ENCODE results near the gene DRC1.

DRC1 gene

DNA sequence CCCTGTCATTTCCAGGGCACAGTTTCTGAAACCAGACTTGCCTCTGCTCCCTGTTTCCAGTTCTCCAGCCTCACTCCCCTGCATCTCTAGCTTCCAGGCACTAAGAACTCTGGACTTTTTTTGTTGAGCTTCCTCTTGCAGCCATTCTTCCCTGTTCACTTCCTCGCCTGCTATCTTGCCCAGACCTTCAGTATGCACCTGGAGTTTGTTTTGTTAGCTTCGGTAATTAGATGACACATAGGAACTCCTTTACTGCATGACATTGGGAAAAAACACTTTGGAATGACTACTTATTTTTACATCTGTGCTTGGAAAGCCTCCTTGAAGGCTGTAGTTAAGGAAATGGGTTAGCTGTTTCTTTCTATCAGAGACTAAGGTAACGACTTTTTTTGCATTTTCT is 41.0 kb downstream of the DRC1 start:
- Histone ChIP-seq H3K27ac (no peak overlapping the region), H3K36me3 (ENCODE audit: insufficient read depth, low read length) (no peaks in the 10 kb centered on the region), H3K9ac (ENCODE audit: insufficient read length) (no peak overlapping the region), H3K9me3 (ENCODE audit: low read depth, low read length) (no peaks in the 10 kb centered on the region), H3K4me3 (no peak overlapping the region)
- TF ChIP-seq FOXP2 (optimal IDR thresholded peaks at IDR 0.05; ENCODE audit: control extremely low read depth, extremely low read length, insufficient read depth) (no peak), POLR2AphosphoS5 (IDR thresholded peaks at IDR 0.05; ENCODE audit: borderline replicate concordance, low read depth, low read length) (no peak), EZH2 (IDR thresholded peaks at IDR 0.05) (no peak)
- DNase-seq (ENCODE audit: low read depth, low spot score): no peak

DNA sequence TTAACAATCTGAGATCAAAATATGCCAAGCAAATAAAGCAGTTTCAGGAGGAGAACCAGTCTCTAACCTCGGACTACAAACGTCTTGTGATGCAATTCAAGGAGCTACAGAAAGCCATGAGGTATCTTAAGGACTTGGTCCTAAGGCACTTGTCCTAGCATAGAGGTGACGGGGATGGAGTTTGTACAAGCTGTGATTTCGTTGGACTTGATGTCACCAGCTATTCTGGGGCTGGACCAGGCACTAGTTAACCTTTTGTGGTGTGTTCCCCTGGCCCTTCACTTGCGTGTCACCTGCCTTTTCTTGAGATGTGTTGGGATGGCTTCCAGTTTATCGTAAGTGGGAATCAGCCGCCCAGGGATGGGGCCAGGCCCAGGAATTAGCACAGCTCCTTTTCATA is 42.5 kb downstream of the DRC1 start:
- Histone ChIP-seq H3K9me3 (ENCODE audit: low read depth, low read length) (no peaks in the 10 kb centered on the region), H3K4me3 (no peak overlapping the region), H3K9ac (ENCODE audit: insufficient read length) (no peak overlapping the region), H3K36me3 (ENCODE audit: insufficient read depth, low read length) (no peaks in the 10 kb centered on the region), H3K27ac (no peak overlapping the region)
- no peak for DNase-seq (ENCODE audit: low read depth, low spot score)
- no peak for TF ChIP-seq FOXP2 (optimal IDR thresholded peaks at IDR 0.05; ENCODE audit: control extremely low read depth, extremely low read length, insufficient read depth)
- TF ChIP-seq EZH2 (IDR thresholded peaks at IDR 0.05): no peak

DNA sequence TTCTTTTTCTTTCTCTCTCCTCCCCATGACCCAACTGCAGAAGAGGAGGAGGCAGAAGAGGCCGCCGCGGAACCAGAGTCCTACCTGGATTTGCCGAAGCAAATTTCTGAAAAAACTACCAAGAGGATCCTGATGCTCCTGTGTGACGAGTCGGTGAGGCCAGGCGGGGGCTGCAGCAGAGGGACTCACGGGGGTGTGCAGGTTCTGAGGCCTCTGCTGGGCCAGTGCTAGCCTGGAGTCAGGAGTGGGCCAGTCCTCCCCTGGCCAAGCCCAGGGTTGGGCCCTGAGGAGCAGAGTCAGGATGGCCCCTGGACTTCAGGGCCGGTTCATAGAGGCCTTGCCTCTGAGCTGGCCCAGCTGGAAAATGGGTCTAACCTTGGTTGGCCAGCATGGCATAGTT is 46.9 kb downstream of the DRC1 start:
- no peak for DNase-seq (ENCODE audit: low read depth, low spot score)
- no peak overlapping the region for H3K27ac ChIP-seq
- H3K9me3 ChIP-seq (ENCODE audit: low read depth, low read length): no peaks in the 10 kb centered on the region
- H3K4me3 ChIP-seq: no peak overlapping the region
- H3K36me3 ChIP-seq (ENCODE audit: insufficient read depth, low read length): no peaks in the 10 kb centered on the region
- TF ChIP-seq POLR2AphosphoS5 (IDR thresholded peaks at IDR 0.05; ENCODE audit: borderline replicate concordance, low read depth, low read length) (no peak), FOXP2 (optimal IDR thresholded peaks at IDR 0.05; ENCODE audit: control extremely low read depth, extremely low read length, insufficient read depth) (no peak), EZH2 (IDR thresholded peaks at IDR 0.05) (no peak)
- no peak overlapping the region for H3K9ac ChIP-seq (ENCODE audit: insufficient read length)

DNA sequence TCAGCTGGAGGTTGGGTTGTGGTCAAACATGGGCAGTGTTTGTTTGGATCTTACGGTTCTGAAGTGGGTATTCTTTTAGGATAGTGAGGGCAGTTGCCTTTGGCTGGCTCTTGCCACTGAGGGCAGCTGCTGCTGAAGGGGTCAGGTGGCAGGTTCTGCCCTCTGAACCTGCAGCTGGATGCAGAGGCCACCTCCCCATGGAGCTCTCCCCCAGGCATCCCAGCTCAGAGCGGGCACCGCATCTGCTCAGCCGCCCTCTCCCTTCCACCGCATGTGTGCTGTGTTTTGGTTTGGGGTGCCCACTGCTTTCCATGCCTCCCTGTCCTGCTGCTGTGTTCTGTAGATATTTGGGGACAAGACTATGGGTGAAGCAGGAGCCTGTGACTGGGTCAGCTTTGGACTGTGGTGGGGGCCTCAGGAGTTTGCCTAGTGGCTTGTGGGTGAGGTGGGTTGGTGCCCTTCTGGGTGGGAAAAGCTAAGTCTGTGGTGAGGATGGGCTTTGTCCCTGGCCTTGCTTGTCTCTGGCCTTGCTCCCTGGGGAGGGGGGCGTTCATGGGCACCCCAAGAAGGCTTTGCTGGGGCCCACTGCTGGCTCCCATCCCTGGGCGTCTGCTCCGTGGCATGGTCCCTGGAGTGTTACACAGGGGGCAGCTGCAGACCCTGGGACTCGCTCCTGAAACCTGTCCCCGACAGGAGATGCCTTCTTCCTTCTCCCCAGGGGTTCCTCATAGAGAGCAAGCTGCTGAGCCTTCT is 47.7 kb downstream of the DRC1 start:
- no peak overlapping the region for H3K4me3 ChIP-seq
- no peak for TF ChIP-seq POLR2AphosphoS5 (IDR thresholded peaks at IDR 0.05; ENCODE audit: borderline replicate concordance, low read depth, low read length)
- TF ChIP-seq FOXP2 (optimal IDR thresholded peaks at IDR 0.05; ENCODE audit: control extremely low read depth, extremely low read length, insufficient read depth): no peak
- no peak for TF ChIP-seq EZH2 (IDR thresholded peaks at IDR 0.05)
- no peaks in the 10 kb centered on the region for H3K36me3 ChIP-seq (ENCODE audit: insufficient read depth, low read length)
- no peak overlapping the region for H3K9ac ChIP-seq (ENCODE audit: insufficient read length)
- no peak for DNase-seq (ENCODE audit: low read depth, low spot score)
- H3K9me3 ChIP-seq (ENCODE audit: low read depth, low read length): no peaks in the 10 kb centered on the region
- H3K27ac ChIP-seq: no peak overlapping the region

DNA sequence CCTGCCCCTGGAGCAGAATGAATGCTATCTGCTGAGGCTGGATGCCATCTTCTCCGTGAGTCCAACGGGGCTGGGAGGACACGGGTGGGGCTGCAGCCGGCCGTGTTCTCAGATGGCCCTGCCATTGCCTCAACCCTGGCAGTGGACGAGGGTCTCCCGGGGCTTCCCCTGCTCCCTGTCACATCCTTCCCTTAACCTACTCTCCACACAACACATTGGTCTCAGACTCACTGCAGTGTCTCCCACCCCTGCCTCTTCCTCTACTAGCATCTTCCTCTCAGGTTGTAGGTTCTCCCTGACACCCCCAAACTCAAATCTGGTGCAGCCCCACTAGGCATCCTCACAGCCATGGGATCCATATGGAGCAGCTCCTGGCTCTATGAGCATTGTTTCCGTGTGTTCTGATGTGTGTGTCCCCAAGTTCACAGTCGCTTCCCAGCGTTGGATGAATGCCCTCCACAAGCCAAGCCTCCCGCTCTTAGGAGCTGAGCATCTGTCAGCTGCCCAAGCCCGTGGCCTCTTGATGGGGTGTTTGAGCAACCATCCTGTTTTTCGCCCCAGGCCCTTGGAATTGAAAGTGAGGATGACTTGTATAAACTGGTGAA is 48.4 kb downstream of the DRC1 start:
- no peak for DNase-seq (ENCODE audit: low read depth, low spot score)
- Histone ChIP-seq H3K4me3 (no peak overlapping the region), H3K36me3 (ENCODE audit: insufficient read depth, low read length) (no peaks in the 10 kb centered on the region), H3K9ac (ENCODE audit: insufficient read length) (no peak overlapping the region), H3K27ac (no peak overlapping the region), H3K9me3 (ENCODE audit: low read depth, low read length) (no peaks in the 10 kb centered on the region)
- TF ChIP-seq POLR2AphosphoS5 (IDR thresholded peaks at IDR 0.05; ENCODE audit: borderline replicate concordance, low read depth, low read length): no peak
- TF ChIP-seq EZH2 (IDR thresholded peaks at IDR 0.05): no peak
- TF ChIP-seq FOXP2 (optimal IDR thresholded peaks at IDR 0.05; ENCODE audit: control extremely low read depth, extremely low read length, insufficient read depth): no peak

DNA sequence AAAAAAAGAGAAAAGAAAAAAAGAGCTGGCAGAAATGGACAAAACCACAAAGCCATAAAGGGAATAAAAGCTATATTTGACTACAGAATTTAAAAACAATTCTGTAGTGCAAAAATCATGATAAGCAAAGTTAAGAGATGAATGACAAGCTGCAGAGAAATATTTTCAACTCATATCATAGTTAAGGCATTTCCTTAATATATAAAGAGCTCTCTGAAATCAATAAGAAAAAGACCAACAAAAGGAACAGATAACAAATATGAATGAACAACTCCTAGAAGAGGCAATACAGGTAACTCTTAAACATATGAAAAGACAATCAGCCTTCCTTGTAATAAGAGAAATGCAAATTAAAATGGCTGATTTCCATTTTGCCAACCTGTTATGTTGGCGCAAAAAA is 50.0 kb downstream of the DRC1 start:
- no peak for DNase-seq (ENCODE audit: low read depth, low spot score)
- Histone ChIP-seq H3K36me3 (ENCODE audit: insufficient read depth, low read length) (no peaks in the 10 kb centered on the region), H3K4me3 (no peak overlapping the region), H3K9ac (ENCODE audit: insufficient read length) (no peak overlapping the region), H3K27ac (no peak overlapping the region), H3K9me3 (ENCODE audit: low read depth, low read length) (no peaks in the 10 kb centered on the region)
- TF ChIP-seq EZH2 (IDR thresholded peaks at IDR 0.05): no peak

DNA sequence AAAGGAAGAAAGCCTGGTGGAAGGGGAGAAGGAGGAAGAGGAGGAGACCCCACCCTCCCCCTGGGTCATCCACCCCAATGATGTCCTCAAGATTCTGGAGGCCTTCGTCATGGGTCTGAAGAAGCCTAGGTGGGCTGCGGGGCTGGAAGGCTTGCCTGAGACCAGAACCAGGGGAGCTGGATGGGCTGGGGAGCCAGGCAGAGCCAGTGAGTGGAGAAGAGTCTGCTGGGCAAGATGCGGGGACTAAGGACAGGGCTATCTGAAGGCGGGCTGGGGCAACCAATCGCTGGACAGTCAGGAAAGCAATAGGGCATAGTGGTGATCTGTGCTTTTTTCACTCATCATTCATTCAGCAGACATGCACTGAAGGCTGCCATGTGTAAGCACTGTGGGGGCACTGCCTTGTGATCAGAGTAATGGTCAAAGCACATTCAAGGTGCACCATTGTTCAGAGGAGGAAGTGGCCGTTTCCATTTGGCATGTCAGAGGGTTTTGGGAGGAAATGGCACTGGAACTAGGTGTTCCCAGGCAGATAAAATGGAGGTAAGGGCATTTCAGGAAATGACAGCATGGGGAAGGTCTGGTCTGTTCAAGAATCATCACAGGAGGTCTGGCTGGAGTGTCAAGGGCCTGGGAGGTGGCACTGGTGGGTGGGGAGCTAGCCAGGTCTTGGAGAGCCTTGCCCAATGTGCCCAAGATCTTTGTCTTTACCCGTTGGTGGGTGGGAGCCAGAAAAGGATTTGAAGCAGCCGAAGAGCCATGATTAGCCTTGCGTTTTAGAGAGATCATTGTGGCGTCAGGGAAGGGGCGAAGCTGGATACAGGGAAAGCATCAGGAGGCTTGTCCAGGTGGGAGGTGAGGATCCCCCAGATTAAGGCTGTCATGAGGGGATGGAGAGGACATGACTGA is 52.0 kb downstream of the DRC1 start:
- TF ChIP-seq EZH2 (IDR thresholded peaks at IDR 0.05) (no peak), POLR2AphosphoS5 (IDR thresholded peaks at IDR 0.05; ENCODE audit: borderline replicate concordance, low read depth, low read length) (no peak), FOXP2 (optimal IDR thresholded peaks at IDR 0.05; ENCODE audit: control extremely low read depth, extremely low read length, insufficient read depth) (no peak)
- Histone ChIP-seq H3K4me3 (no peak overlapping the region), H3K27ac (no peak overlapping the region), H3K9me3 (ENCODE audit: low read depth, low read length) (no peaks in the 10 kb centered on the region), H3K9ac (ENCODE audit: insufficient read length) (no peak overlapping the region), H3K36me3 (ENCODE audit: insufficient read depth, low read length) (no peaks in the 10 kb centered on the region)
- no peak for DNase-seq (ENCODE audit: low read depth, low spot score)

DNA sequence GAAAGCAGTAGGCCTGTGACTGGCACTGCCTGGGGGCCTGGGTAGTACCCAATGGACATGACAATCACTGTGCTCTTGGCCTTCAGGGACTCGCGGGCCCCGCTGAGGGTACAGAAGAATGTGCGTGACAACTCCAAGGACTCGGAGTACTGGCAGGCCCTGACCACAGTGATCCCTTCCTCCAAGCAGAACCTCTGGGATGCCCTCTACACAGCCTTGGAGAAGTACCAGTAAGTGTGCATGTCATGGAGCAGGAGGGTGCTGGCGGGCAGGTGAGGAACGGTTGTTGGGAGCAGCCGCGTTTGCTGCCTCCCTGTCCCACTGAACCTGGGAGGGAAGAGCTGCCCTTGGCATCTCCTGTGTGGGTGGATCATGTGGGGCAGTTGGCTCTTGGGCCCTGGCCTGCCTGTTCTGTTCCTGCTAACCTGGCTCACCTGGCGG is 52.9 kb downstream of the DRC1 start:
- no peaks in the 10 kb centered on the region for H3K36me3 ChIP-seq (ENCODE audit: insufficient read depth, low read length)
- no peak overlapping the region for H3K4me3 ChIP-seq
- TF ChIP-seq FOXP2 (optimal IDR thresholded peaks at IDR 0.05; ENCODE audit: control extremely low read depth, extremely low read length, insufficient read depth) (no peak), POLR2AphosphoS5 (IDR thresholded peaks at IDR 0.05; ENCODE audit: borderline replicate concordance, low read depth, low read length) (no peak), EZH2 (IDR thresholded peaks at IDR 0.05) (no peak)
- no peaks in the 10 kb centered on the region for H3K9me3 ChIP-seq (ENCODE audit: low read depth, low read length)
- DNase-seq (ENCODE audit: low read depth, low spot score): no peak
- no peak overlapping the region for H3K9ac ChIP-seq (ENCODE audit: insufficient read length)
- H3K27ac ChIP-seq: no peak overlapping the region

All from SK-N-MC (cell line).